BE2C (cell line): ENCODE measurements around the gene EVX2.

ENCODE experiments used
- DNase-seq: peaks from one replicate; pipeline ENCODE4 v3.0.0-alpha.2; 2020
- H3K27me3 ChIP-seq: fragments of 250-450 bp; sonication (Bioruptor Pico); 2 replicates; pipeline ENCODE4 v1.5.1; 2020; ENCODE audit warnings: mild to moderate bottlenecking
- H3K36me3 ChIP-seq: fragments of 250-450 bp; sonication (Bioruptor Pico); 2 replicates; pipeline ENCODE4 v1.5.1; 2020; ENCODE audit warnings: mild to moderate bottlenecking
- H3K4me1 ChIP-seq: fragments of 250-450 bp; sonication (Bioruptor Pico); 2 replicates; pipeline ENCODE4 v1.5.1; 2020
- H3K4me3 ChIP-seq: 2 replicates; pipeline ENCODE4 v1.5.1; 2011; ENCODE audit warnings: low read depth, low read length
- H3K9me3 ChIP-seq: fragments of 250-450 bp; sonication (Bioruptor Pico); 2 replicates; pipeline ENCODE4 v1.5.1; 2020
- CTCF ChIP-seq: IDR thresholded peaks from 2 replicates; pipeline ENCODE4 v1.5.1; 2012; ENCODE audit warnings: mild to moderate bottlenecking, low read depth, low read length

EVX2 gene

DNA sequence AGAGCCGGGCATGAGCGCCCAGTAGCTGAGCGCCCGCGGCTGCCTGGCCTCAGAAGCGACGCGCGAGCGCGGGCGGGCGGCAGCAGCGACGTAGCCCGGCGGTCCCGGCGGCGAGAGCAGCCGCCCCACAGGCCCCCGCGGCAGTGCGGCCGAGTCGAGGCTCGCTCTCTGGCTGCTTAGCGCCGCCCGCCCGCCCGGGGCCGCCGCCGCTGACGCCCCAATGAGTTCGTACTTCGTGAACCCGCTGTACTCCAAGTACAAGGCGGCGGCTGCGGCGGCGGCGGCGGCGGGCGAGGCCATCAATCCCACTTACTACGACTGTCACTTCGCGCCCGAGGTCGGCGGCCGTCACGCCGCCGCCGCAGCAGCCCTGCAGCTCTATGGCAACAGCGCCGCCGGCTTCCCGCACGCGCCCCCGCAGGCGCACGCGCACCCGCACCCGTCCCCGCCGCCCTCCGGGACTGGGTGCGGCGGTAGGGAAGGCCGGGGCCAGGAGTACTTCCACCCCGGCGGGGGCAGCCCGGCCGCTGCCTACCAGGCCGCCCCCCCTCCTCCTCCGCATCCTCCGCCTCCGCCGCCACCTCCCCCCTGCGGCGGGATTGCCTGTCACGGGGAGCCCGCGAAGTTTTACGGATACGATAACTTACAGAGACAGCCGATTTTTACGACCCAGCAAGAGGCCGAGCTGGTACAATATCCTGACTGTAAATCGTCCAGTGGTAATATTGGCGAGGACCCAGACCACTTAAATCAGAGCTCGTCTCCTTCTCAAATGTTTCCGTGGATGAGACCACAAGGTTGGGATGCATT is 46.6 kb upstream of the EVX2 start:
- Histone ChIP-seq H3K36me3 (no peaks in the 10 kb centered on the region), H3K4me1 (peaks cover 6% of the 10 kb centered on the region; the same call in 1 of the 2 replicates), H3K27me3 (no peaks in the 10 kb centered on the region), H3K9me3 (no peaks in the 10 kb centered on the region), H3K4me3 (peak overlapping the region; percentile 68)
- TF ChIP-seq CTCF: no peak
- peak; percentile 65 for DNase-seq

DNA sequence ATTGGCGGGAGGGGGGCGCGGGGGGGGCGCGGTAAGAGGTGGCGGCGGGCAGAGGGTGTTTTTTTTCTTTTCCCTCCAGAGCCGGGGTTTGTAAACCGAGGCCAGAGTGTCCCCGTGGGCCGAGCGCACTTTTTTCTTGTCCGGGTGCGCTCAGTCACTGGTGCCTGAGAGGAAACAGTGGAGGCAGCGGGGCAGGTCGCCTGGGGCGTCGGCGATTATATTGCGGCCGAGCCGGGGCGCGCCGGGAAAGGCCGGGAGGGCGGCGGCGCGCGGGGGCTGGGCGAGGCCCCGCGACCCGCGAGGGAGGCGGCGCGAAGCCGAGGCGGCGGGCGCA is 46.0 kb upstream of the EVX2 start:
- H3K4me3 ChIP-seq: peak overlapping the region; percentile 53
- H3K27me3 ChIP-seq: no peaks in the 10 kb centered on the region
- no peaks in the 10 kb centered on the region for H3K36me3 ChIP-seq
- 0 out of 2 replicates have a peak, but pooled peaks cover under 1% of the 10 kb centered on the region for H3K4me1 ChIP-seq
- TF ChIP-seq CTCF: no peak
- no peaks in the 10 kb centered on the region for H3K9me3 ChIP-seq
- no peak for DNase-seq

- H3K4me1 ChIP-seq: no peaks in the 10 kb centered on the region
- peak within 1 kb of the TSS; percentile 68 for H3K4me3 ChIP-seq
- H3K9me3 ChIP-seq: no peaks in the 10 kb centered on the region
- no peaks in the 10 kb centered on the region for H3K27me3 ChIP-seq
- no peak for TF ChIP-seq CTCF
- peak; percentile 75 for DNase-seq
- no peaks in the 10 kb centered on the region for H3K36me3 ChIP-seq
Measured at GRCh38 chr2:176128982-176129796, 45.4 kb upstream of the EVX2 start, which contains the start of gene HOXD8. Gene HOXD8 (plus strand): TSS chr2:176129705. CDS start chr2:176130367, 662 bp downstream.

DNA sequence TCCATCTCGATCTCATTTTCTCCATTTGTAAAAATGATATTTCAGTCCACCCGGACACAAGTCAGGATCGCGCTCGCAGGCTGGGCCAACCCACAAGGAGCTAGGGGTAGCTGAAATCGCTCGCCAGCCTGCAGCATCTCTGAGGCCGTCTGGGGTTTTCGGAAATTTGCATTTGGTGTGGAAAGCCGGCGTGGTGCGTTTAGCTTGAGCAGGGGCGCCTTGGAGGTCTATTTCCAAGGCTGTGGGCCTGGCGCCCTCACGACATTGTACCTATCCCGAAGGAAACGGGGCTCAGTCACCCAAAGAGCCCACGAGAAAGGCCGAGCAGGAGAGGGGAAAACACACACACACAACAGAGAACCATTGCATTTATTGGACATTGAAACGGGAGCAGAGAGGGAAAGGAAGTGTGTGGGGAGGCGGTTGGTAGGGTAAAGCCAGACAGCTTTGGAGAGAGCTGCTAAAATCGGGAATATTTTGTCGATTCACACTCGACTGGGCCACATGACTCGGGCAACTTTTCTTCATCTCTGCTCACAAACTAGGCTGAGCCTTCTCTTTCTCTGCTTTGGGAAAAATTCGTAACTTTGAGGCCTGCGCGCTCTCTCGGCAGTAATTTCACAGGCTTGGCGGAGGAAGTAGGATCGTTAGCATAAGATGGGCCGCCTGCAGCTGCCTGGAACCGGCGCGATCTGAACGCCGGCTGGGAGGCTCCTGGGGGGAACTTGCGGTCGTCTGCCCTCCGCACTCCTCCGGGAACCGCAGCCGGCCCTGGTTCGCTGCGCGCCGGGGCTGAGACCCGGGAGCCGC is 44.6 kb upstream of the EVX2 start:
- TF ChIP-seq CTCF: no peak
- H3K27me3 ChIP-seq: no peaks in the 10 kb centered on the region

GRCh38 chr2:176127774-176128072 is 44.0 kb upstream of the EVX2 start:
- TF ChIP-seq CTCF: no peak
- no peaks in the 10 kb centered on the region for H3K4me1 ChIP-seq
- H3K4me3 ChIP-seq: no peak overlapping the region

More for the DNA sequence above, 44.6 kb upstream of the EVX2 start:
- no peak for DNase-seq
- Histone ChIP-seq H3K4me1 (no peaks in the 10 kb centered on the region), H3K9me3 (no peaks in the 10 kb centered on the region), H3K36me3 (no peaks in the 10 kb centered on the region), H3K4me3 (no peak overlapping the region)

More at GRCh38 chr2:176127774-176128072, 44.0 kb upstream of the EVX2 start:
- Histone ChIP-seq H3K36me3 (no peaks in the 10 kb centered on the region), H3K27me3 (no peaks in the 10 kb centered on the region), H3K9me3 (no peaks in the 10 kb centered on the region)
- DNase-seq: no peak
